ENCODE measurements around the gene FBLN1.
"Not testable (repeated sequence)": the region's sequence is repeated elsewhere in the genome, so short reads cannot be mapped to it uniquely, and the experiment has no call there.

FBLN1 gene

GRCh38 chr22:45525480-45525879 is 22.8 kb downstream of the FBLN1 start:
- in situ Hi-C loops (cut with HindIII; ENCODE audit: low sequenced_read_pairs) = loop anchor here (5.0 kb wide), 2 partner anchors 48 to 98 kb away; no protein-coding TSS in a partner anchor

- in situ Hi-C loops (cut with HindIII; ENCODE audit: low sequenced_read_pairs) = loop anchor here (5.0 kb wide), 2 partner anchors 49 to 99 kb away; no protein-coding TSS in a partner anchor
Measured at GRCh38 chr22:45526281-45526680, 23.6 kb downstream of the FBLN1 start.

GRCh38 chr22:45526768-45527360 is 24.2 kb downstream of the FBLN1 start:
- in situ Hi-C loops (cut with HindIII; ENCODE audit: low sequenced_read_pairs) = loop anchor here (5.0 kb wide), 2 partner anchors 50 to 100 kb away; no protein-coding TSS in a partner anchor

GRCh38 chr22:45527456-45527855 is 24.8 kb downstream of the FBLN1 start:
- in situ Hi-C loops (cut with HindIII; ENCODE audit: low sequenced_read_pairs) = loop anchor here (5.0 kb wide), 2 partner anchors 50 to 100 kb away; no protein-coding TSS in a partner anchor

GRCh38 chr22:45528046-45528445 is 25.4 kb downstream of the FBLN1 start:
- in situ Hi-C loops (cut with HindIII; ENCODE audit: low sequenced_read_pairs) = loop anchor here (5.0 kb wide), 2 partner anchors 51 to 101 kb away; no protein-coding TSS in a partner anchor

DNA sequence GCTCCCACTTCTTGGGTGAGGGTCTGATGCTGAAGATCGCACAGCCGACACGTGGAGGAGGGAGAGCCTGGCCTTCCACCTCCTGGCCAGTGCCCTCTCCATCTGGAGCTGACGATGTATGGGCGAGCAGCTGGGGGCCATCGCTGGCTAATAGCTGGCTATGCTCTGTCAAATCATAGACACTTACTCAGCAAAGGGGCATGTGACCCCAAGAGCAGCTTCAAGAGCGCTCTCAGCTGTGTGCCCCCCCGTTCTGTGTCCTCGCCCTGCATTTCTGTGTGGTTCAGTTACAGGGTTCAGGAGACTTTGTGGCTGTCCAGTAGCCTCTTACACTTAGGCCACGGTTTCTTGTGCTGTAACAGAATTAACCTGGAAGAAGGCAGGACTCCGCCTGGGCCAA is 26.4 kb downstream of the FBLN1 start:
- in situ Hi-C loops (cut with HindIII; ENCODE audit: low sequenced_read_pairs) = loop anchor here (5.0 kb wide), 2 partner anchors 52 to 102 kb away; no protein-coding TSS in a partner anchor

DNA sequence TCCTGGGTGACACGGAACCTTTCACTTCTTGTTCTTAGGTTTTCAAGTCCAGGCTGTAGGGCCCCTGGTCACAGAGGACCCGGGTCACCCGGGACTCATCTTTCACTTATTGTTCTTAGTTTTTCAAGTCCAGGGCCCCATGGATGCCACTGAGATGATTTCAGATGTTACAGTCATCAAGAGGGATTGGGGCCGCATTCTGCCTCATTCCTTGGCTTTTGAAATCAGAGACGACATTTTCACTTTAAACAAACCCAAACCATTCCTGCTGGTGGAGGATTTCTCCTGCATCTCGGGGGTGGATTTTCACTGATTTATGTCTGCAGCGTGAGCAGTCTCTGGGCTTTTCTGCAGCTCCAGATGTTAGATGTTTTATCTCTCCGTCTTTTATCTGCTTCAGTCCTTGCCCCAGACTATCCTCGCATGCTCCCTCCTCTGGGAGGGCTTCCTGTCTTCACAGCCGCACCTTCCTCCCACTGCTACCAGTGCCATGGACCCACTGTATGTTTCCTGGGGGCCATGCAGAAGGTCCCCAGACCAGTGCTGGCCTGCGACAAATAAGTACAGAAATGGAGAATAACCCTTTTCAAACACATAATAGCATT is 27.4 kb downstream of the FBLN1 start:
- in situ Hi-C loops (cut with HindIII; ENCODE audit: low sequenced_read_pairs) = loop anchor here (5.0 kb wide), 2 partner anchors 53 to 103 kb away; no protein-coding TSS in a partner anchor

- in situ Hi-C loops (cut with HindIII; ENCODE audit: low sequenced_read_pairs) = no loop called here
Measured at GRCh38 chr22:45531441-45532234, 29.0 kb downstream of the FBLN1 start.

GRCh38 chr22:45532235-45532631 is 29.6 kb downstream of the FBLN1 start:
- in situ Hi-C loops (cut with HindIII; ENCODE audit: low sequenced_read_pairs) = no loop called here

- in situ Hi-C loops (cut with HindIII; ENCODE audit: low sequenced_read_pairs) = no loop called here
Measured at GRCh38 chr22:45533703-45534102, 31.0 kb downstream of the FBLN1 start.

DNA sequence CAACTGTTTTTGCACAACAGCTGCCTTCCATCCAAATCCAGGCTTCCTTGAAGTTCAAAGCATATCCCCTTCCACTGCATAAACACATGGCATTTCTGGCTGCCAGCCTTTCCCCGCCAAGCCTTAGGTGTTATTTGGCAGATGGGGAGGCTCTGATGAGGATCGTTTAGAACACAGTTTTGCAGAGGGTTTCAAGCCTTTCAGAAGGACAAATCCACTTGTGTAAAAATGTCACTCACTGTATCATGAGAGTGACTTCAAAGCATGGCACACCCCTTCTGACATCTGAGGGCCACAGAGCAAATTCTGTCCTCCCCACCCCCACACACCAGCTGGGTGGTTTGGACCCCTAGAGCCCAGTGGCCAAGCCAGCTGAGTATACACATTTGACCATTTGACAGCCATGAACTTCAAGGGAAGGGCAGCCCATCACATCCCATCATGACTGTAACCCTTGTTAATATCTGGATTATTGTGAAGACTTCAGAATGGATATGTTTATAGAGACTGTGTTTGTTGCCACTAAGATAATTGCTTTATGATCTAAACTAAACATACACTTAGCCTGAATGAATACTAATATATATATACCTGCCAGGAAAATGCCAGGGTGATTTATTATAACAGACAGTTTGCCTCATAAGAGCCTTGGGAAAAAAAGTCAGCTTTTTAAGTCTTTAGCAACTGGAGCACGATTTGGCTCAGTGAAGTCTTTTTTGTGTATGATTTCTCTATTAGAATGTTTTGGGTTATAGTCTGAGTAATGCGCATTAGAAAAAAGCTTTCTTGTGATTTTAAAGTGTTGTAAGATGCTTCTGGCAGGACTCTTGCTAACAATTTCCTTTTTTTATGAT is 31.9 kb downstream of the FBLN1 start:
- in situ Hi-C loops (cut with HindIII; ENCODE audit: low sequenced_read_pairs) = no loop called here

- in situ Hi-C loops (cut with HindIII; ENCODE audit: low sequenced_read_pairs) = no loop called here
Measured at GRCh38 chr22:45535290-45535689, 32.6 kb downstream of the FBLN1 start.

DNA sequence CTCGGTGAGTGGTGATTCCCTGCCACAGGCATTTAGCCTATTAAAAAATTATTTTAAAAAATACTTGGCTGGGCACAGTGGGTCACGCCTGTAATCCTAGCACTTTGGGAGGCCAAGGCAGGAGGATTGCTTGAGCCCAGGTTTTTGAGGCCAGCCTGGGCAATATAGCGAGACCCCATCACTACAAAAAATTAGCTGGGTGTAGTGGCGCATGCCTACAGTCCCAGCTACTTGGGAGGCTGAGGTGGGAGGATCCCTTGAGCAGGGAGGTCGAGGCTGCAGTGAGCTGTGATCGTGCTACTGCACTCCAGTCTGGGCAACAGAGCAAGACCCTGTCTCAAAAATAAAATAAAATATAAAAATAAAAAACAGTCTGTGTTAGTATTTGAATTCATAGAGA is 33.2 kb downstream of the FBLN1 start:
- in situ Hi-C loops (cut with HindIII; ENCODE audit: low sequenced_read_pairs) = not testable (repeated sequence)

DNA sequence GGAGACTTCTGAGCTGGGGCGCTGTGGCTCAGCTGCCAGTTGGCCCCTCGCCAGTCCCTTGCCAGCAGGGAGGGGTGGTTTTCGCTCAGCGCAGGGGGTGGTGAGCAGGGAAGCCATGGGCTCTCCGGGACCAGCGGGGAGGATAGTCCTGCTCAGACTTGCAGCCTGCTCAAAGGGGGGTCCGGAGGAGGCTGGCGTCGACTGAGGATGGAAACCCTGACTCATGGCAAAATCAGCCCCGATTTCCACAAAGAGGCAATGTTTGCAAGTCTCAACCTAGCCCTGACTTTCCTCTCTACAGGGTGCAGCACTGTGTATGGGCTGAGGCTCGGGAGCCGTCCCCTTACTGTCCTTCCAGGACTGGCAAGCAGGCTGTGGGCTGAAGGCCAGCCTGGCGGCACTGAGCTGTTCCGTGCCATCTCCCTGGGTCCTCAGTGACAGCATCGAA is 35.1 kb downstream of the FBLN1 start:
- in situ Hi-C loops (cut with HindIII; ENCODE audit: low sequenced_read_pairs) = no loop called here

DNA sequence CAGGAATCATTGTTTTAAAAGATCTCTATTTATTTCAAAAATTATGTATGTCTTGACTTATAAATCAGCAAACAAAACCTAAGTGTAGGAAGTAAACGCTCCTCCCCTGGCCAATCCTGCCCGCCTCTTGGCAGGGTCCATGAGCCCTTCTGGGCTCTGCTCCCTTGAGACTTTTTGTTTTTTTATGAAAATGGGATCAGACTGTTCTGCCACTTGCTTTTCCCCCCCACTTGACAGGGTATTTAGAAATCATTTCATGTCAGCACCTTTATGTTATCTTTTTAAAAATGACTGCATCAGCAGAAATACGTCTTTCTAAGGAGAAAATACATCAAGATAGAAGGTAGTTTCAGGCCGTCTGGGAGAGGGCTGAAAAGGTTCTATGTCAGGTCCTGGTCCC is 35.6 kb downstream of the FBLN1 start:
- in situ Hi-C loops (cut with HindIII; ENCODE audit: low sequenced_read_pairs) = no loop called here

GRCh38 chr22:45540122-45540521 is 37.4 kb downstream of the FBLN1 start:
- in situ Hi-C loops (cut with HindIII; ENCODE audit: low sequenced_read_pairs) = no loop called here

DNA sequence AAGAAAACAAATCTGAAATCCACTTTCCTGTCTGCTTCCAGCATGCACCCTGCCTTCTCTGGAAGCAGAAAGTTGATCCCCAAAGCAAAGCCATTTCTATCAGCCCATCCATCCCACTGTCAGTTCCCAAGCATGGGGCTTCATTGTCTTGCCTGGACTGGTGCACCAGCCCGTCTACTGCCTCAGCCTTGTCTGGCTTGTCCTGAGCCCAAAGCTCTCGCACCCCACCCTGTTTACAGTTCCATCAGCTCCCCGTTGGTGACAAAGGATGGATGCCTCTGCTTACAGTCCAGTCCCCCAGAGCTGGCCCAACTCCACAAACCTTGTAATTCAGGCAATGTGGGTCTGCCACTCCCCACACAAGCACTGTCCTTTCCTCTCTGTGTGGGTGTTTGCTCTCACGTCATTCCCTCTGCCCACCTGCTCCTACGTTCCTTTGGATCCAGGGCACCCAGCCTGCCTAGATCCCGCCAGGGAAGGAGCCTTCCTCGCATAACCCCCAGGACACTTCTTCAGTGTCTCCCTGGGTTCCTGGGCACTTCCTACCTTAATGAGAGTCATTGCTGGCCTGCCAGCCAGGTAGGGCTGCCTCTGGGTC is 38.8 kb downstream of the FBLN1 start:
- in situ Hi-C loops (cut with HindIII; ENCODE audit: low sequenced_read_pairs) = no loop called here

GRCh38 chr22:45542001-45542520 is 39.4 kb downstream of the FBLN1 start:
- in situ Hi-C loops (cut with HindIII; ENCODE audit: low sequenced_read_pairs) = no loop called here

DNA sequence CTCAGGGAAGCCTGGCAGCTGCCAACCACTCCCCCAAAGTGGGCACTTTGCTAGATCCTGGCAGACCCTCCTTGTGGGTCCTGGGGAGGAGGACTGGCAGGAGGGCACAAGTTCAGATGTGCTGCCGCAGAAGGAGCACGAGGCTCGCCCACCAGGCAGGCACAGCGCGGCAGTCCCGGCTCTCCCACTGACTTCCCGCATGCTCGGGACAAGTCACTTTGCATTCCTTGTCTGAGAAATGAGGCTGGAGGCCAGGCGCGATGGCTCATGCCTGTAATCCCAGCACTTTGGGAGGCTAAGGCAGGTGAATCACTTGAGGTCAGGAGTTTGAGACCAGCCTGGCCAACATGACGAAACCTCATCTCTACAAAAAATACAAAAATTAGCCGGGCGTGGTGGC is 40.1 kb downstream of the FBLN1 start:
- in situ Hi-C loops (cut with HindIII; ENCODE audit: low sequenced_read_pairs) = not testable (repeated sequence)

- in situ Hi-C loops (cut with HindIII; ENCODE audit: low sequenced_read_pairs) = no loop called here
Measured at GRCh38 chr22:45543243-45543642, 40.6 kb downstream of the FBLN1 start.
